C4-2B (cell line): ENCODE measurements around the gene ATF7.
"Not testable (repeated sequence)": the region's sequence is repeated elsewhere in the genome, so short reads cannot be mapped to it uniquely, and the experiment has no call there.

ENCODE experiments used
- H3K27ac ChIP-seq: fragments of 450-650 bp; 2 replicates; pipeline ENCODE4 v1.5.1; 2017
- ZFX ChIP-seq: fragments of 450-650 bp; IDR thresholded peaks from 2 replicates; pipeline ENCODE4 v1.6.1; 2017
- TF ChIP-seq, protein P1 (sequence below): fragments of 450-650 bp; conservative IDR thresholded peaks from 2 replicates; pipeline ENCODE4 v1.5.1; 2017; ENCODE audit warnings: mild to moderate bottlenecking

The ATF7 gene

DNA sequence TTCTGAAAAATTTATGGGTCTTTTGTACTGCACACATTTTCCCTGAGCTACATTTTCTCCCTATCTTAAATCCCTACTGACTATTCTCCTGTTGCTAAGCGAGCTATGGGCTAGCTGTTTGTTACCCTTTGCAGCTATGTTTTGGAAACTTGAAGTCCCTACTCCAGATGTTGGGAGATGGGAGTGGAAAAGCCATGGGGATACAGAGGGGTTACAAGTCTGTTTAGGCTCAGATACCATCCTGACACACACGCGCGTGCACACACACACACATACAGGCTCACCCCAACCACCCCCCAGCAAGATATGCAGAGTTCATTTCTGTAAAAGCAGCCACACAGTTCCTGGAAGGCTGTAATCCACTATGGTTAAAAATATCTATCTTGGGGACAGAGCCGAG is 33.9 kb upstream of the ATF7 start:
- peak overlapping the region; percentile 58 for H3K27ac ChIP-seq
- TF ChIP-seq ZFX: no peak
- TF ChIP-seq, protein P1, sequence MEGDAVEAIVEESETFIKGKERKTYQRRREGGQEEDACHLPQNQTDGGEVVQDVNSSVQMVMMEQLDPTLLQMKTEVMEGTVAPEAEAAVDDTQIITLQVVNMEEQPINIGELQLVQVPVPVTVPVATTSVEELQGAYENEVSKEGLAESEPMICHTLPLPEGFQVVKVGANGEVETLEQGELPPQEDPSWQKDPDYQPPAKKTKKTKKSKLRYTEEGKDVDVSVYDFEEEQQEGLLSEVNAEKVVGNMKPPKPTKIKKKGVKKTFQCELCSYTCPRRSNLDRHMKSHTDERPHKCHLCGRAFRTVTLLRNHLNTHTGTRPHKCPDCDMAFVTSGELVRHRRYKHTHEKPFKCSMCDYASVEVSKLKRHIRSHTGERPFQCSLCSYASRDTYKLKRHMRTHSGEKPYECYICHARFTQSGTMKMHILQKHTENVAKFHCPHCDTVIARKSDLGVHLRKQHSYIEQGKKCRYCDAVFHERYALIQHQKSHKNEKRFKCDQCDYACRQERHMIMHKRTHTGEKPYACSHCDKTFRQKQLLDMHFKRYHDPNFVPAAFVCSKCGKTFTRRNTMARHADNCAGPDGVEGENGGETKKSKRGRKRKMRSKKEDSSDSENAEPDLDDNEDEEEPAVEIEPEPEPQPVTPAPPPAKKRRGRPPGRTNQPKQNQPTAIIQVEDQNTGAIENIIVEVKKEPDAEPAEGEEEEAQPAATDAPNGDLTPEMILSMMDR: no peak

DNA sequence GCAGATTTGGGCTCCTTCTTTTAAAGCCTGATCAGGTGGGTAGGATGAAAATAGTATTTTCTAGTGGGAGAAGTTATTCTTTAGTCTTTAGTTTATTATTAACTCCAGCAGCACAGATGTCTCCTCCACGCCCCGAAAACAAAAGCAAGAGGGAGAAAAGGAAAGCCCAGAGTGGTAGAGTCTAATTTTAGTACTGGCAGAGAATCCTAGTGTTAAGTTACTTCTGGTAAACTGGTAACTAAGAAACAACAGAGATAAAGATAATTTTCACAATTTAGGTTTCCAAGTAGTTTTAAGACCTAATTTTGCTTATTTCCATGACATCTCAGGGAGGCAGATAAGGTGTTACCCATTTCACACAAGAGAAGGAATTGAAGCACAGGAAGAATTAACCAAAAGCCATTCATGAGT is 33.4 kb upstream of the ATF7 start:
- TF ChIP-seq, protein P1: no peak
- TF ChIP-seq ZFX: no peak
- peak overlapping the region; percentile 67; the same call in 1 of the 2 replicates for H3K27ac ChIP-seq

DNA sequence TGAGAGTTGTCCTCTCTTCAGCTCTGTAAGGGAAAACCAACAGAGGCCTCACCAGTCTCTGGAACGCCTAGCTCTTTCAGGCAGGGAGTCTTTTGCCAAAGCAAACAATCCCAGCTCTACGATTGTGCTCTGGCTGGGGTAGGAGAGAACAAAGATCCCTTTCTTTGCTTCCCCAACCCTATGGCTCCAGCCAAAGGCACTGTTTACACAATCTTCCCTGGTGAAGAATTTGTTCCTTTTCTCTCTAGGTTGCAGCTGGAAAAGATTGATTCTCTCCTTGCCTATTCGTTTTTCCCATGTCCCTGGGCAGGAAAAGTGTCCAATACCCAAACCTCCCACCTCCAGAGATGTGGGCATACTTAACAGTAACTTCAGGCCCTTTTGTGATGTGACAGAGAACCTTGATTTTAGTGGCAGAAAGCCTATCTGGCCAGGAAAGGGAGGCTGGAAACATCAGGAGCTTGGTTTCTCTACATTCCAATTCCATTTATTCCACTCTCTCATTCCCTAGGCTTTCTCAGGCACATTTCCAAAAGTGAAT is 32.9 kb upstream of the ATF7 start:
- TF ChIP-seq, protein P1: no peak
- peak; percentile 24; the same call in 1 of the 2 replicates for TF ChIP-seq ZFX
- H3K27ac ChIP-seq: peak overlapping the region; percentile 67; the same call in 1 of the 2 replicates

DNA sequence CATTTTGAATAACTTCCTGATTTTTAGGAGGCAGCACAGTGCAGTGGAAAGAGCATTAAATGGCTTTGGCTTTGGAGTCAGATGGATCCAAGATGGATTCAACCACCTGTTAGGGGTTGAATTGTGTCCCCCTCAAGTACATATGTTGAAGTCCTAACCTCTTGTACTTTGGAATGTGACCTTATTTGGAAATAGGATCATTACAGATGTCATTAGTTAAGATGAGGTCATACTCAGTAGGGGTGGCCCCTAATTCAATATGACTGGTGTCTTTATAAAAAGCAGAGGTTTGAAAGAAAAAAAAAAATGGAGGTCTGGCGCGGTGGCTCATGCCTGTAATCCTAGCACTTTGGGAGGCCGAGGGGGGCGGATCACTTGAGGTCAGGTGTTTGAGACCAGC is 30.9 kb upstream of the ATF7 start:
- TF ChIP-seq, protein P1: no peak
- TF ChIP-seq ZFX: no peak

DNA sequence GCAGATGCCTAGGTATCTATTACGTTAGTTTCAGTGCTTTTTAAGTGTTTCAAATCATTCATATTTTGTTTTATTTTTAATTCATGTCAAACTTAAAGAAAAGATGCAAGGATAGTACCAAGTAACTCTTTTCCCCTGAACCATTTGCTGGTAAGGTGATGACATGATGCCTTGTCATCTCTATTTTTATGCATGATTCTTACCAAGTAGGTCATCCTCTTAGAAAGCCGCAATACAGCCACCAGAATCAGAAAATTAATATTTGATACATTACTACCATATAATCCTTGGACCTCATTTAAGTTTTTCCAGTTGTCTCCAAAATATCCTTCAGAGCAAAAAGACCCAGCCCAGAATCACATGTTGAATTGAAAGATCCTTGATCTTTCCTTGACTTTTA is 27.4 kb upstream of the ATF7 start:
- H3K27ac ChIP-seq: no peak overlapping the region
- TF ChIP-seq, protein P1: no peak
- TF ChIP-seq ZFX: no peak

More for the DNA sequence above, 30.9 kb upstream of the ATF7 start:
- no peak overlapping the region for H3K27ac ChIP-seq

DNA sequence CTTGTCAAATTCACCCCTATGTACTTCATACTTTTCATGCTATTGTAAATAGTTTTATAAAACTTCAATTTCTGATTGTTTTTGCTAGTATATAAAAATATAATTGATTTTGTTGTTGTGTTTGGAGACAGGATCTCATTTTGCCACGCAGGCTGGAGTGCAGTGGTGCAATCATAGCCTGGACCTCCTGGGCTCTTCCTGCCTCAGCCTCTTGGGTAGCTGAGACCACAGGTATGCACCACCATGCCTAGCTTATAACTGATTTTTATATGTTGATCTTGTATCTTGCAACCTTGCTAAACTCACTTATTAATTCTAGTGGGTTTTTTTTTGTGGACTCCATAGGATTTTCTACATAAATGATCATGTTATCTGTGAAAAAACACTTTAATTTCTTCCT is 26.2 kb upstream of the ATF7 start:
- no peak overlapping the region for H3K27ac ChIP-seq
- TF ChIP-seq ZFX: no peak
- TF ChIP-seq, protein P1: no peak

DNA sequence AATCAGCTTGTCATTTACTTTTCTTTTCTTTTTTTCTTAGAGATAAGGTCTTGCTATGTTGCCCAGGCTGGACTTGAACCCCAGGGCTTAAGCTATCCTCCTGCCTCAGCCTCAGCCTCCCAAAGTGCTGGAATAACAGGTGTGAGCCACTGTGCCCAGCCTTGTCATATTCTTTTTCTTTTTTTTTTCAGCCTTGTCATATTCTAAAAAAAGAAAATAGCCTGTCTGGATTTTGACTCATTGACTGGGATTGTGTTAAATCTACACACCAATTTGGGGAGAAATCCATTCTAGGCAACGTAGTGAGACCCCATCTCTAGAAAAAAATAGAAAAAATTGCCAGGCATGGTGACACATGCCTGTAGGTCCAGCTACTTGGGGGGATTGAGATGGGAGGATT is 25.6 kb upstream of the ATF7 start:
- H3K27ac ChIP-seq: no peak overlapping the region
- no peak for TF ChIP-seq ZFX
- TF ChIP-seq, protein P1: no peak

DNA sequence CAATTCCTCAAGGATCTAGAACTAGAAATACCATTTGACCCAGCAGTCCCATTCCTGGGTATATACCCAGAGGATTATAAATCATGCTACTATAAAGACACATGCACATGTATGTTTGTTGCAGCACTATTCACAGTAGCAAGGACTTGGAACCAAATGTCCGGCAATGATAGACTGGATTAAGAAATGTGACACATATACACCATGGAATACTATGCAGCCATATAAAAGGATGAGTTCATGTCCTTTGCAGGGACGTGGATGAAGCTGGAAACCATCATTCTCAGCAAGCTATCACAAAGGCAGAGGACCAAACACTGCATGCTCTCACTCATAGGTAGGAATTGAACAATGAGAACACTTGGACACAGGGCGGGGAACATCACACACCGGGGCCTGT is 20.1 kb upstream of the ATF7 start:
- not testable (repeated sequence) for H3K27ac ChIP-seq
